HepG2 (cell line): ENCODE measurements around the gene TUBB. TPM values are rescaled to one million over a fixed set of nuclear protein-coding genes. Genes with fewer than 3 reads are reported as not detected.

Experiments
- CENPT ChIP-seq: sonication (generic); formaldehyde crosslinking; IDR thresholded peaks from 2 replicates; pipeline ENCODE4 v1.8.0; 2022; ENCODE audit warnings: low read depth, mild to moderate bottlenecking, moderate library complexity, missing genetic modification reagents
- CREM ChIP-seq, 2 experiments: sonication (generic) in 1 of 2; formaldehyde crosslinking in 1 of 2; IDR thresholded peaks; 2 replicates each; pipeline versions ENCODE4 v1.4.0 to v1.6.1; 2016 to 2020; ENCODE audit warnings: antibody characterized with exemption in 1 of 2, mild to moderate bottlenecking in 1 of 2, missing genetic modification reagents in 1 of 2
- FOXP4 ChIP-seq: sonication (generic); formaldehyde crosslinking; IDR thresholded peaks from 2 replicates; pipeline ENCODE4 v1.4.0; 2020; ENCODE audit warnings: missing genetic modification reagents
- HMG20A ChIP-seq: IDR thresholded peaks from 2 replicates; pipeline ENCODE4 v1.6.1; 2016; ENCODE audit warnings: borderline replicate concordance
- KAT8 ChIP-seq: IDR thresholded peaks from 2 replicates; pipeline ENCODE4 v1.6.1; 2016; ENCODE audit warnings: missing genetic modification reagents, missing compliant biosample characterization
- MAF1 ChIP-seq: sonication (generic); formaldehyde crosslinking; IDR thresholded peaks from 2 replicates; pipeline ENCODE4 v1.5.0; 2020; ENCODE audit warnings: missing genetic modification reagents, borderline replicate concordance
- MTERF4 ChIP-seq: sonication (generic); formaldehyde crosslinking; IDR thresholded peaks from 2 replicates; pipeline ENCODE4 v1.8.0; 2023; ENCODE audit warnings: mild to moderate bottlenecking, missing genetic modification reagents
- MXD4 ChIP-seq: IDR thresholded peaks from 2 replicates; pipeline ENCODE4 v1.6.1; 2016; ENCODE audit warnings: mild to moderate bottlenecking, missing biosample characterization, missing genetic modification reagents
- NCOR1 ChIP-seq: fragments of 200-600 bp; sonication (generic); IDR thresholded peaks from 2 replicates; pipeline ENCODE4 v1.7.0; 2017; ENCODE audit warnings: antibody characterized with exemption, low read length, borderline replicate concordance
- RFXANK ChIP-seq: IDR thresholded peaks from 2 replicates; pipeline ENCODE4 v1.6.1; 2016
- RNF219 ChIP-seq: sonication (generic); formaldehyde crosslinking; IDR thresholded peaks from 2 replicates; pipeline ENCODE4 v1.5.0; 2020; ENCODE audit warnings: mild to moderate bottlenecking, missing genetic modification reagents
- SP1 ChIP-seq, 2 experiments: fragments of 450-650 bp in 1 of 2; sonication (generic) in 1 of 2; formaldehyde crosslinking in 1 of 2; IDR thresholded peaks; 2 replicates each; pipeline versions ENCODE4 v1.4.0 to v1.6.1; 2016 to 2020; ENCODE audit warnings: missing genetic modification reagents in 1 of 2
- U2AF1 ChIP-seq: fragments of 200-400 bp; formaldehyde crosslinking; optimal IDR thresholded peaks from 2 replicates; pipeline ENCODE3; 2017; ENCODE audit warnings: mild to moderate bottlenecking, low read depth, low read length
- ZBTB38 ChIP-seq: sonication (generic); formaldehyde crosslinking; IDR thresholded peaks from 2 replicates; pipeline ENCODE4 v1.5.1; 2020; ENCODE audit warnings: mild to moderate bottlenecking, missing genetic modification reagents
- ZKSCAN1 ChIP-seq: fragments of 150-350 bp; IDR thresholded peaks from 2 replicates; pipeline ENCODE4 v1.6.1; 2014; ENCODE audit warnings: low read length
- ZNF143 ChIP-seq: sonication (generic); formaldehyde crosslinking; IDR thresholded peaks from 2 replicates; pipeline ENCODE4 v1.4.0; 2020; ENCODE audit warnings: missing genetic modification reagents
- ZNF232 ChIP-seq: sonication (generic); formaldehyde crosslinking; IDR thresholded peaks from 2 replicates; pipeline ENCODE4 v1.4.0; 2020; ENCODE audit warnings: missing genetic modification reagents, borderline replicate concordance
- ZNF496 ChIP-seq: sonication (generic); formaldehyde crosslinking; IDR thresholded peaks from 2 replicates; pipeline ENCODE4 v1.8.1; 2023; ENCODE audit warnings: mild to moderate bottlenecking, moderate library complexity, missing genetic modification reagents; ENCODE audit not compliant: insufficient replicate concordance
- ZNF766 ChIP-seq: sonication (generic); formaldehyde crosslinking; IDR thresholded peaks from 2 replicates; pipeline ENCODE4 v1.5.0; 2020; ENCODE audit warnings: missing genetic modification reagents, borderline replicate concordance
- ZNF770 ChIP-seq: sonication (generic); formaldehyde crosslinking; IDR thresholded peaks from 2 replicates; pipeline ENCODE4 v1.5.0; 2020; ENCODE audit warnings: mild to moderate bottlenecking, missing genetic modification reagents
- ZNF776 ChIP-seq: sonication (generic); formaldehyde crosslinking; IDR thresholded peaks from 2 replicates; pipeline ENCODE4 v1.4.0; 2020; ENCODE audit warnings: mild to moderate bottlenecking, missing genetic modification reagents
- ZSCAN9 ChIP-seq: IDR thresholded peaks from 2 replicates; pipeline ENCODE4 v1.6.1; 2016; ENCODE audit warnings: borderline replicate concordance
- polyA plus RNA-seq, 8 experiments: library from polyadenylated mRNA; depleted of rRNA in 3 of 8; stranded (reverse) in 7 of 8; unstranded in 1 of 8; fragments of >200 nt; fragmentation: Illumina TruSeq in 4 of 8; extraction: Trizol in 4 of 8; gene quantifications; 2 replicates each; pipeline versions ENCODE4 v1.2.1 to v1.2.3, GENCODE V29; 2011 to 2016; ENCODE audit warnings: low read depth in 4 of 8, missing spikeins in 1 of 8, mixed read lengths in 1 of 8; ENCODE audit not compliant: insufficient read depth in 1 of 8
- total RNA-seq, 5 experiments: library from RNA; depleted of rRNA; stranded (reverse); fragments of >200 nt; fragmentation: Illumina TruSeq; extraction: Trizol; gene quantifications; 2 replicates each; pipeline ENCODE4 v1.2.3, GENCODE V29; 2016; ENCODE audit warnings: low read depth in 1 of 5

Gene TUBB
- total and polyA plus RNA-seq, 2 of the 13 experiments (the other 11 are each of a cell fraction or from before 2014, with no cell fraction given) = 911 to 1,163 TPM

DNA sequence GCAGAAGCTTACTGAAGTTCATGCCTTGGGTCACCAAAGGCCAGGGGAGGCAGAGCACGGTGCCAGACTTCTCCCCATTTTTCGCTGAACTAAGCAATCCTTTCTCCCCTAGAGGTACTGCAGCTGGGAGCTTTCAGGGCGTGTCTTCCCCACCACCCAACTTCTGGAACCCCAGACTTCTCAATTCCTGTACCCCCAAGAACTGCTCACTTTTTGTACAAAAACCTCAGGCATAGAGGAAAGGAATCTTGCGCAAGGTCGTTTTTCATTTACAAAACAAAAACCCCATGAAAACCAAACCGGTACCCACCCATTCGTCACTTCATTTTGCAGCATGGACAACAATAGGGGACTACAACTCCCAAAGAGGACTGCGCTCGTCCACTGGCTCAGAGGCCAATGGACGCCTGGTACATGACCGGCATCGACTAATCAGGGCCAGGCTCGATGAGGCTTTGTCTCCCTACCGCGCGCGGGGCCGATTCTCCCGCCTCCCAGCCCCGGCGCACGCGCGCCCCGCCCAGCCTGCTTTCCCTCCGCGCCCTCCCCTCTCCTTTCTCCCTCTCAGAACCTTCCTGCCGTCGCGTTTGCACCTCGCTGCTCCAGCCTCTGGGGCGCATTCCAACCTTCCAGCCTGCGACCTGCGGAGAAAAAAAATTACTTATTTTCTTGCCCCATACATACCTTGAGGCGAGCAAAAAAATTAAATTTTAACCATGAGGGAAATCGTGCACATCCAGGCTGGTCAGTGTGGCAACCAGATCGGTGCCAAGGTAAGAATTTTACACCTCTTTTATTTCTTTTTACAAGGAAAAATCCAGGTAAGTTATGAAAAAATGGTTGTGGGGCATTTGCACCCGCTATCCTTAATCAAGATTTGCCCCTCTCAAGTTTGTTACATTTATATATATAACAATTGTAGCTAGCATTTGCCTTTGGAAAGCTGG, at the start of gene TUBB (continued):
- peak; percentile 61 for TF ChIP-seq CREM (IDR thresholded peaks at IDR 0.05)
- TF ChIP-seq CREM (CRISPR knock-in tag; IDR thresholded peaks at IDR 0.05) = no peak
- TF ChIP-seq ZNF232 (CRISPR knock-in tag) = peak; percentile 67; the same call in 1 of the 2 replicates
- TF ChIP-seq FOXP4 (CRISPR knock-in tag) = no peak
- TF ChIP-seq NCOR1 = peak; percentile 63; the same call in 1 of the 2 replicates
- peak; percentile 25 for TF ChIP-seq KAT8 (CRISPR knock-in tag)
- TF ChIP-seq HMG20A (CRISPR knock-in tag) = no peak
- TF ChIP-seq MXD4 (CRISPR knock-in tag) = no peak; the same call in 1 of the 2 replicates
- peak; percentile 39 for TF ChIP-seq U2AF1
- no peak for TF ChIP-seq RNF219 (CRISPR knock-in tag)
- no peak for TF ChIP-seq SP1 (IDR thresholded peaks at IDR 0.05)
- peak; percentile 74 for TF ChIP-seq SP1 (CRISPR knock-in tag; IDR thresholded peaks at IDR 0.05)
- no peak for TF ChIP-seq ZNF776
- no peak for TF ChIP-seq MAF1 (CRISPR knock-in tag)
- peak; percentile 82; the same call in 1 of the 2 replicates for TF ChIP-seq ZSCAN9 (CRISPR knock-in tag)
- no peak for TF ChIP-seq ZNF496 (CRISPR knock-in tag)
- TF ChIP-seq ZKSCAN1 = no peak
- TF ChIP-seq ZNF770 = no peak
- no peak for TF ChIP-seq RFXANK (CRISPR knock-in tag)
- 0 out of 2 replicates have a peak, but pooled peaks have one; percentile 34 for TF ChIP-seq CENPT (CRISPR knock-in tag)
- peak; percentile 96 for TF ChIP-seq ZNF143 (CRISPR knock-in tag)
- peak; percentile 58; the same call in 1 of the 2 replicates for TF ChIP-seq ZBTB38 (CRISPR knock-in tag)
- TF ChIP-seq MTERF4 (CRISPR knock-in tag) = no peak
- no peak for TF ChIP-seq ZNF766
